Mammary epithelial cell (primary cell): Measurements from ENCODE around the gene TOM1L2.

ENCODE experiments used
- CTCF ChIP-seq, 2 donors: IDR thresholded peaks in 1 of 2; conservative IDR thresholded peaks in 1 of 2; 2 replicates each; pipeline ENCODE4 v1.5.1; 2011 to 2012; ENCODE audit warnings: inconsistent platforms in 2 of 2, low read length in 2 of 2, mild to moderate bottlenecking in 2 of 2, control low read depth in 1 of 2, low read depth in 1 of 2; ENCODE audit not compliant: insufficient read depth in 1 of 2; ENCODE audit errors: extremely low read depth in 1 of 2
- EZH2 ChIP-seq: IDR thresholded peaks from 2 replicates; pipeline ENCODE4 v1.6.1; 2012; ENCODE audit warnings: low read length, inconsistent platforms, borderline replicate concordance

GRCh38 chr17:17922070-17922614 is 50.1 kb downstream of the TOM1L2 start:
- TF ChIP-seq CTCF (conservative IDR thresholded peaks at IDR 0.05 in 1 of 2, IDR thresholded peaks at IDR 0.05 in 1 of 2; ENCODE audit: extremely low read depth in 1 of 2, insufficient read depth in 1 of 2, low read depth in 1 of 2, low read length in 2 of 2) = no peak
- no peak for TF ChIP-seq EZH2
